Activated T-helper 17 cell treated with anti-CD3 and anti-CD28 coated beads, Interleukin-2, amount 50 U/mL, for 72 hours (primary cell): ENCODE results near the gene RELL2. TPM values are rescaled to one million over a fixed set of nuclear protein-coding genes. Genes with fewer than 3 reads are reported as not detected.
A peak's percentile ranks its signal among the peaks of the same experiment; 100 is the strongest.

Experiments
- ATAC-seq: fragments of 150-1000 bp; cut with Tn5 transposase; replicated peaks from 2 replicates; pipeline ENCODE4 v1.10.0; 2021; ENCODE audit warnings: mild to moderate bottlenecking, moderate library complexity
- H3K27ac Mint-ChIP-seq: one replicate; pipeline ENCODE4 v1.8.0; 2022; ENCODE audit warnings: mixed read lengths
- H3K27me3 Mint-ChIP-seq: one replicate; pipeline ENCODE4 v1.8.0; 2022; ENCODE audit warnings: mixed read lengths
- H3K36me3 Mint-ChIP-seq: one replicate; pipeline ENCODE4 v1.8.0; 2022; ENCODE audit warnings: low read depth, mild to moderate bottlenecking, mixed read lengths
- H3K4me1 Mint-ChIP-seq: one replicate; pipeline ENCODE4 v1.8.0; 2022; ENCODE audit warnings: mixed read lengths
- H3K4me3 Mint-ChIP-seq: one replicate; pipeline ENCODE4 v1.8.0; 2022; ENCODE audit warnings: mild to moderate bottlenecking, mixed read lengths
- H3K9me3 Mint-ChIP-seq: one replicate; pipeline ENCODE4 v1.8.0; 2022; ENCODE audit warnings: mixed read lengths
- total RNA-seq, 2 donors: library from RNA; stranded (reverse); gene quantifications; one replicate each; pipeline ENCODE4 v1.2.3, GENCODE V29; 2022

RELL2 gene
- total RNA-seq, 2 donors from 2014 or later, result 16.5 to 29.9 TPM

DNA sequence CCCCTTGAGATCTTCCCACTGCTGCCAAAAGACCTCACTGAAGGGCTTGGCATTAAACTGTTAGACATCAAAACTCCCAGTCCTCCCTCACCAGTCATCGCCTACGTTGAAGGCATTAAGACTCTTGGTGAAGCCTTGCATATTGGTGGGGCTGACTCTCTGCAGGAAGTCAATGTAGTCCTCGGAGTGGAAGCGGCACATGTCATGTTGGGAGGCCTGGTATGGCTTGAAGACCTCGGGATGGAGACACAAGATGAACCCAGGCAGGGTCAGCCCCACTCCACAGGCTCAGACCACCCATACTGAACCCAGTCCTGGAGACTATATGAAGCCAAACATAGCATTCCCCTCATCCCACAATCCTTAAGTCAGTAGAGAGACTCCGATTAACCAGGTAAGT, 2.1 kb upstream of the RELL2 start:
- Mint-ChIP-seq H3K4me3 (peak overlapping the region; percentile 92), H3K27ac (peak overlapping the region; percentile 87), H3K27me3 (no peaks in the 10 kb centered on the region), H3K9me3 (no peaks in the 10 kb centered on the region), H3K36me3 (peaks cover 79% of the 10 kb centered on the region), H3K4me1 (peaks cover 37% of the 10 kb centered on the region)
- no peak for ATAC-seq

DNA sequence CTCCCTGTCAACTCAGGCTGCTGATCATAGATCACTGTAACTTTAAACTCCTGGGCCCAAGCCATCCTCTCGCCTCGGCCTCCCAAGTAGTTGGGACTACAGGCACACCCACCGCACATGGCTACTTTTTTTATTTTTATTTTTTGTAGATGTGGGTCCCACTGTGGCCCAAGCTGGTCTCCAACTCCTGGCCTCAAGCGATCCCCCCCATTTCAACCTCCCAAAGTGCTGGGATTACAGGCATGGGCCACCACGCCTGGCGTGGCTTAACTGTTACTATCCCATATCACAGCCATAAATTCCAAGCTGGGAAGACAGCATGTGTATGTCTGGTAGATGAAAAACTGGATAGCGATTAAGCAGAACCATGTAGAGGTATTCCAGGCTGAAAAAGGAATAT, 1.2 kb upstream of the RELL2 start:
- peaks cover 37% of the 10 kb centered on the region for H3K4me1 Mint-ChIP-seq
- peak overlapping the region; percentile 92 for H3K4me3 Mint-ChIP-seq
- ATAC-seq, result no peak
- no peaks in the 10 kb centered on the region for H3K9me3 Mint-ChIP-seq
- peak overlapping the region; percentile 87 for H3K27ac Mint-ChIP-seq
- H3K36me3 Mint-ChIP-seq, result peaks cover 74% of the 10 kb centered on the region
- no peaks in the 10 kb centered on the region for H3K27me3 Mint-ChIP-seq

DNA sequence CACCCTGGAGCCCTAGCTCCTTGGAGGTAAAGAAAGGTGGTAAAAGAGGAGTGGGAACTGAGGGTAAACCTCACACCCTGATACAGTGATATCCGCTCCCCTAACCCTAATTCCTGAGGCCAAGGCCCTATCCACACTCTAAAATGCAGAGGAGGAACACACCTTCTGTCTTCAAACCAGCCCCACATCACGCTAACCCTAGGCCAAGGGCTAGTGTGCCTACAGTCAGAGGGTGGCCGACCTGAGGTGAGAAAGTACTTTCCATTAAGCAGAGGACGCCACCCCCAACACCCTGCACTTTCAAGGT, 738 bp upstream of the RELL2 start:
- H3K4me3 Mint-ChIP-seq, result peak overlapping the region; percentile 92
- H3K9me3 Mint-ChIP-seq, result no peaks in the 10 kb centered on the region
- H3K4me1 Mint-ChIP-seq, result peaks cover 40% of the 10 kb centered on the region
- ATAC-seq, result no peak
- peak overlapping the region; percentile 87 for H3K27ac Mint-ChIP-seq
- H3K36me3 Mint-ChIP-seq, result peaks cover 74% of the 10 kb centered on the region
- H3K27me3 Mint-ChIP-seq, result no peaks in the 10 kb centered on the region

DNA sequence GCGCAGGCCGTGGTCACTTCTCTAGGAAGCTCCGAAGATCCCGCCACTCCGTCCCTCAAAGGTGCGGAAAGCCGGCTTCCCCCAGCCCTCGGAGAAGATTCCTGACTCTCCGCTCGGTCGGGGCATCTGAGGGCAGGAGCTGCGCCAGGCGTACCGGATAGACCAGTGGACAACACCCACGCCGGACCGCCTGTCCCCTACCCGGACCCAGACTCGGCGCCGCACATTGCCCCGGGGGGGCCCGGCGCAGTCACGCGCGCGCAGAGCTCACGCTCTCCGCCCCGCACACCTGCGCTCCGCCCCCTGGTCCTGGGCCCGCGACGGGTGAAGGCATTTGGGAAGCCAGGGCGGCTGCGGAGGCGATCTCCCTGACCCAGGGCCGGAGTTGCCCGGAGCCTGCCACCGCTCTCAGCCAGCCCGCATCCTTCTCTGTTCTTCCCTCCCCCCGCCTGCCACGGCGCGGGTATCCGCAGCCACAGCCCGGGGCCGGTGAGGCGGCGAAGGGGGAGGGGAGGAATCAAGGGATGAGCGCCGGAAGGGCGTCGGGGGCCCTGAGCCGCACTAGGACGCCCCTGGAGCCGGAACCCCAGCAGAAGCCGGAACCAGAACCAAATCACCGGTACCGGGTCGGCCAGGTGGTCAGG, 448 bp downstream of the RELL2 start:
- H3K4me3 Mint-ChIP-seq, result peak overlapping the region; percentile 92
- H3K9me3 Mint-ChIP-seq, result no peaks in the 10 kb centered on the region
- H3K27ac Mint-ChIP-seq, result peak overlapping the region; percentile 87
- ATAC-seq, result peak; percentile 44
- no peaks in the 10 kb centered on the region for H3K27me3 Mint-ChIP-seq
- peaks cover 75% of the 10 kb centered on the region for H3K36me3 Mint-ChIP-seq
- H3K4me1 Mint-ChIP-seq, result peaks cover 51% of the 10 kb centered on the region

DNA sequence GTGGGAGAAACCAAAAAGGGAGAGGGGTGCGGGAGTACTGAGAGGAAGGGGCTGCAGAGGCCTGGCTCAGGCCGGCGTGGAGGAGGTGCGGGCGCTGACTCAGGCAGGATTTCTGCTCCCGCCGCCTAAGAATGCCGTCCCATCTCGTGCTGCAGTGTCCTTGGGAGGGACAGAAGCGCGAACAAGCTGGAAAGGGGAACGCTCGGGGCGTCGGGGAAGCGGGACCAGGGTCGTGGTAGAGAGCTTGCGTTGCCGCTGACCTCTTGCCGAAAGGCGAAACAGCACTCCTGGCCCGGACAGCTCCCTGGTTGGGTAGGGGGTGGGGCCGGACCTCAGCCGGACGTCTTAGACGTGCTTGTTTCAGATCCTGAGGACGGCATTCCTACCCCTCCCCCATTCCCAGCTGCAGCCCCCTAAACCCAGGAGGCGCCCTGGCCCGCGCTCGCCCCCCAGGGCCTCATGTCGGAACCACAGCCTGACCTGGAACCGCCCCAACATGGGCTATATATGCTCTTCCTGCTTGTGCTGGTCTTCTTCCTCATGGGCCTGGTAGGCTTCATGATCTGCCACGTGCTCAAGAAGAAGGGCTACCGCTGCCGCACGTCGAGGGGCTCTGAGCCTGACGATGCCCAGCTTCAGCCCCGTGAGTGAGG, 1.1 kb downstream of the RELL2 start:
- peaks cover 48% of the 10 kb centered on the region for H3K4me1 Mint-ChIP-seq
- peak overlapping the region; percentile 84 for H3K27ac Mint-ChIP-seq
- H3K9me3 Mint-ChIP-seq, result no peaks in the 10 kb centered on the region
- ATAC-seq, result peak; percentile 13
- peaks cover 74% of the 10 kb centered on the region for H3K36me3 Mint-ChIP-seq
- H3K4me3 Mint-ChIP-seq, result peak overlapping the region; percentile 92
- no peaks in the 10 kb centered on the region for H3K27me3 Mint-ChIP-seq

DNA sequence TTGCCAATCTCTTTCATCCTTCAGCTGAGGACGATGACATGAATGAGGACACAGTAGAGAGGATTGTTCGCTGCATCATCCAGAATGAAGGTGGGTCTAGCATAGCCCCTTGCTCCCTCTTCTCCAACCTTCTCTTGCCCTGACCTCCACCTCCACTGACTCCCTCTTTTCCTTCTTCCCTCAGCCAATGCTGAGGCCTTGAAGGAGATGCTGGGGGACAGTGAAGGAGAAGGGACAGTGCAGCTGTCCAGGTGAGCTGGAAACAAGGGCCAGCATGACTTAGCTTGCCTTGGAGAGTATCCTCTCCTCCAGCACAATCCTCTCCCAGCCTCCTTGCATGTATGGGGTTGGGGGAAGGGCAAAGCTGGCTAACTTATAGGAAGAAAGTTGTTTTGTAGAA, 2.0 kb downstream of the RELL2 start:
- ATAC-seq, result no peak
- H3K36me3 Mint-ChIP-seq, result peaks cover 70% of the 10 kb centered on the region
- H3K4me1 Mint-ChIP-seq, result peaks cover 48% of the 10 kb centered on the region
- peak overlapping the region; percentile 92 for H3K4me3 Mint-ChIP-seq
- H3K9me3 Mint-ChIP-seq, result no peaks in the 10 kb centered on the region
- no peaks in the 10 kb centered on the region for H3K27me3 Mint-ChIP-seq
- H3K27ac Mint-ChIP-seq, result peak overlapping the region; percentile 84

DNA sequence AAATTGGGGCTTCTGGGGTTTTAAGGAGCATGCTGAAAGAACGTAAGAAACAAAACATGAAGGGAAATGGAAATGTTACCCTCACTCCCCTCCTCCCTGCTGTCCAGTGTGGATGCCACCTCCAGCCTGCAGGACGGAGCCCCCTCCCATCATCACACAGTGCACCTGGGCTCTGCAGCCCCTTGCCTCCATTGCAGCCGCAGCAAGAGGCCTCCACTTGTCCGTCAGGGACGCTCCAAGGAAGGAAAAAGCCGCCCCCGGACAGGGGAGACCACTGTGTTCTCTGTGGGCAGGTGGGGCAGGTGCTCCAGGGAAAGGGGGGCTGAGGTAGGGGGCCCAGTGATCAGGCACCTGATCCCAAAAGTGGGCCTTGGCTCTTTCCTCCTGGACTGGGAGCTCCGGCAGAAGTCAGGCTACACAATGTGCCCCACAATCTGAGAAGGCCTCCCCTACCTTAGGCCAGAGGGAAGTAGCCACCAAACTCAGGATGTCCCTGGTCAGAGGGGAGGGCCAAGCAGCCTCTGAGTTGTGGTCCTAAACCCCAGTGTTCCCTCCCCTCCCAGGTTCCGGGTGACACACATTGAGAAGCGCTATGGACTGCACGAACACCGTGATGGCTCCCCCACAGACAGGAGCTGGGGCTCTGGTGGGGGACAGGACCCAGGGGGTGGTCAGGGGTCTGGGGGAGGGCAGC, 2.7 kb downstream of the RELL2 start:
- Mint-ChIP-seq H3K27me3 (no peaks in the 10 kb centered on the region), H3K27ac (no peak overlapping the region), H3K36me3 (peaks cover 70% of the 10 kb centered on the region), H3K9me3 (no peaks in the 10 kb centered on the region), H3K4me3 (peak overlapping the region; percentile 92), H3K4me1 (peaks cover 41% of the 10 kb centered on the region)
- no peak for ATAC-seq

DNA sequence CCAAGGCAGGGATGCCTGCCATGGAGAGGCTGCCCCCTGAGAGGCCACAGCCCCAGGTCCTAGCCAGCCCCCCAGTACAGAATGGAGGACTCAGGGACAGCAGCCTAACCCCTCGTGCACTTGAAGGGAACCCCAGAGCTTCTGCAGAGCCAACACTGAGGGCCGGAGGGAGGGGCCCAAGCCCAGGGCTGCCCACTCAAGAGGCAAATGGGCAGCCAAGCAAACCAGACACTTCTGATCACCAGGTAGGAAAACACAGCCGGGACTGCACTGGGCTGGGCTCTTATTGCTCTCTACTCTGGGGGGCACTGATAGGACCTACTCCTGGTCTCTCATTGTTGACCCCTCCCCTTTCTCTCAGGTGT, 3.2 kb downstream of the RELL2 start:
- H3K27ac Mint-ChIP-seq, result no peak overlapping the region
- H3K9me3 Mint-ChIP-seq, result no peaks in the 10 kb centered on the region
- H3K36me3 Mint-ChIP-seq, result peaks cover 70% of the 10 kb centered on the region
- H3K4me3 Mint-ChIP-seq, result no peak overlapping the region
- no peak for ATAC-seq
- H3K4me1 Mint-ChIP-seq, result peaks cover 39% of the 10 kb centered on the region
- H3K27me3 Mint-ChIP-seq, result no peaks in the 10 kb centered on the region

DNA sequence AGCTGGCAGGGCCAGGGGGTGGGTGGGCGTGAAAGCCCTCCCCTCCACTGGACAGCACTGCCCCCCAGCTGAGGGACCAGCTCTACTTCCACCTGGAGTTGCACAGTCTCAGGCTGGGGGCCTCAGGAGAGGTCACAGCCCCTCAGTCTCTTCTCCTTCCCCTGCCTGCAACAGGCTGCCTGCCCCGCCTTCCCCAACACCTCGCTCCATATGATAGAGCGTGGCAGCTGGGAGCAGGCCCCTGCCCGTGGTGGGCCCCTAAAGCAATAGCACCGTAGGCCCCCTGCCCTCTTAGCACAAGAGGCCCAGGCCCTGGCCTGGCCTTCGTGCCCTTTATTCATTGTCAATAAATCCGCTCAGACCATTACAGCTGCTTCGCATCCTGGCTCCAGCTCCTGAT, 3.9 kb downstream of the RELL2 start:
- H3K4me3 Mint-ChIP-seq, result peak overlapping the region; percentile 13
- peaks cover 67% of the 10 kb centered on the region for H3K36me3 Mint-ChIP-seq
- ATAC-seq, result no peak
- H3K27me3 Mint-ChIP-seq, result no peaks in the 10 kb centered on the region
- H3K9me3 Mint-ChIP-seq, result no peaks in the 10 kb centered on the region
- H3K4me1 Mint-ChIP-seq, result peaks cover 35% of the 10 kb centered on the region
- peak overlapping the region; percentile 67 for H3K27ac Mint-ChIP-seq

DNA sequence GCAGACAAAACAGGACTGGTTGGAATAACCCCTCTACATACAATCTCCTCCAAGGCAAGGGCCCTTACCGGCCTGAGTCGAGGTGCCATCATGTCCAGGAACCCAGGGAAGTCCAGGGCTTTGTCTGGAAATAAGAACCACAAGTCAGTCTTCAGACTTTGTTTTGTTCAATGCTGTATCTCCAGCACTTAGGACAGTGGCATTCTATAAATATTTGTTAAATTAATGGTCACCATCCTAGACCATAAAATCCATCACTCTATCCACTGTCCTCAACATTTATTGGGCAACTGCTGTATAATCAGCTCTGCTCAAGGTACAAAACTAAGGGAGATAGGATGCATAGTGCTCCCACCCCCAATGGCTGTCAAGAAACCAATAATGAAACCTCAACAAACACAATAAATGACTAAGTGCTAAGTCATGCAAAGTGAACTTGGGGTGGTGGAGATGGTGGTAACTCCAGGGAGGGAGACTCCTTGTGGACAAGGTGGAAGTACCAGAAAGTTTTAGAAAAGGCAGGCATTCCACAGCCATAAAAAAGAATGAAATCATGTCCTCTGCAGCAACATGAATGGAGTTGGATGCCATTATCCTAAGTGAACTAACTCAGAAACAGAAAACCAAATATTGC, 5.0 kb downstream of the RELL2 start:
- peaks cover 31% of the 10 kb centered on the region for H3K4me1 Mint-ChIP-seq
- H3K27ac Mint-ChIP-seq, result peak overlapping the region; percentile 67
- peak; percentile 75 for ATAC-seq

DNA sequence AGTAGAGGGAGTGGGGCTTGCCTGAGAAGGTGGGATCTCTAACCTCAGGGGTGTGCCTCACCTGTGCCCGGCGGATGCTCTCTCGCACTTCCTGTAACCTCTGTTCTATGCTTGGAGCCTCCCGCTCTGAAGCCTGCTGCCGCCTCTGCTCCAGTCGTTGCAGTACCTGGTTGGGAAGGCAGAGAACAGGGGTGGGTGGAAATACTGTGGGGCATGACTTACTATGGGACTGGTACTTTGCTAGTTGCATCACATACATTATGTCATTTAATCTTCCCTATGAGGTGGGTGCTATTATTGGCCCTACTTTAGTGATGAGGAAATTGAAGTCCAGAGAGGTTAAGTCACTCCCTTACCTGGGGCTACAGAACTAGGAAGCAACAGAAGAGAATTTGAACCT, 9.2 kb downstream of the RELL2 start:
- Mint-ChIP-seq H3K27me3 (no peaks in the 10 kb centered on the region), H3K4me1 (peaks cover 28% of the 10 kb centered on the region), H3K9me3 (no peaks in the 10 kb centered on the region), H3K27ac (peak overlapping the region; percentile 4), H3K4me3 (no peak overlapping the region), H3K36me3 (peaks cover 64% of the 10 kb centered on the region)
- no peak for ATAC-seq

More for the DNA sequence above, 5.0 kb downstream of the RELL2 start:
- H3K9me3 Mint-ChIP-seq, result no peaks in the 10 kb centered on the region
- H3K4me3 Mint-ChIP-seq, result no peak overlapping the region
- H3K36me3 Mint-ChIP-seq, result peaks cover 70% of the 10 kb centered on the region
- H3K27me3 Mint-ChIP-seq, result no peaks in the 10 kb centered on the region

DNA sequence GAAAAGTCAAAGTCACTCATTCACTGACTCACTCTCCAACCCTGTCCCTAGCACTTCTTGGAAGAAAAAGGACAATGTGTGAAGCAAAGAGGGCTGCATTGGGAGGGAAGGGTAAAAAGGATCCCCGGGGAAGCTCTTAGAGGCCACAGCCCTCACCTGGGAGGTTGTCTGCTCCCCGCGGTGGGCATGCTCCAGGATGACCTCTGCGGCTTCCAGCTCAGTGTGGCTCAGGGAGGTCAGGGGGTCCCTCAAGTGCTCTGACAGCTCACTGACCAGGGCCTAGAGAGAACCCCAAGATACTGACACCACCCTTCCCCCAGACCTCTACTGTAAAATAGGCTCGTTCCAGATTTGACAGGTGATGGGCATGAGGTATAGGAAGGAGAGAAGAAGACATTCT, 10.4 kb downstream of the RELL2 start:
- no peak for ATAC-seq
- no peaks in the 10 kb centered on the region for H3K27me3 Mint-ChIP-seq
- H3K9me3 Mint-ChIP-seq, result no peaks in the 10 kb centered on the region
- peak overlapping the region; percentile 4 for H3K27ac Mint-ChIP-seq
- H3K4me3 Mint-ChIP-seq, result no peak overlapping the region
- peaks cover 52% of the 10 kb centered on the region for H3K36me3 Mint-ChIP-seq
- H3K4me1 Mint-ChIP-seq, result peaks cover 22% of the 10 kb centered on the region

DNA sequence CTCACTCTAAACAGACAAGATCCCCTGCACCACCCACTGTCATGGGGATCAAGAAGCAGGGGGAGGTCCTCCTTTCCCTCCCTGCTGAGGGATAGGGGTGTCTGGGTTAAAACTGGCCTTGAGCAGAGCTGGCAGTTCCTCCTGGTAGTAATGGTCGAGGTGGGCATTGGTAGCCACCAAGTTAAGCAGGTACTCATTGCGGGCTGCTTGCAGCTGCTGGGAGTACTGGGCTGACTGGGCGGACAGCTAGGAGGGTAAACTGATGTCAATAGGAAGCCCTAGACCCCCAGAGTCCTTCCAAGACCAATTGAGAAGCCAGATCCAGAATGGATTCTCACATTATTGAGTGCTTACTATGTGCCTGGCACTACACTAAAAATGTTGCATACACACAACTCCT, 11.1 kb downstream of the RELL2 start:
- Mint-ChIP-seq H3K9me3 (no peaks in the 10 kb centered on the region), H3K4me3 (no peak overlapping the region), H3K4me1 (peaks cover 25% of the 10 kb centered on the region), H3K27ac (peak overlapping the region; percentile 23), H3K36me3 (peaks cover 47% of the 10 kb centered on the region), H3K27me3 (no peaks in the 10 kb centered on the region)
- no peak for ATAC-seq

DNA sequence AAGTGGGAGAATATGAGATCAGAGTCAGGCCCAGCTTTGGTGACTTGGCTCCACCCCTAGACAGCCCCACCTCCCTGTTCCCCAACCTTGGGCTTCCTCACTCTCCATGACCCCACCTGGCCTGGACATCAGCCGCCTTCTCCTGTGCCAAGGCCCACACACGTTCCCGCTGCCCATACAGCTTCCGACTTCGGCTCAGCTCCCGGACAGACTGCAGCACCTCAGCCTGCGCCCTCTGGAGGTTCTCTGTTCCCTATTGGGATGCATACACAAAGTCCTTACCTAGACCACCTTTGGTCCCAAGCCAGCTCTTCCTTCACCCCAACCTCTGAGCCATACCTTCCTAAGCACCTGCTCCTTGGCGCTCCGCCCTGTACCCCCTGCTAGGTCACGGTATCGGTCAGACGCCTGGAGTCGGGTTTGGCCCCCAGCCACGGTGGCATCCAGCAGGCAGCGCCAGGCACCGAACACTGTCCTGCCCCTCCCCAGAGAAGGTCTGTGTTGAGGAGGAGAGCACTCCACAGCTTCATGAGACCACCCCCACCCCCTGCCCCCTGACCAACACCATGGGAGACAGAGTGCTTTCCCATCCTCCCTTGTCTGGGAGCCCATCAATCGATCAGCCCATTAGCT, 12.4 kb downstream of the RELL2 start:
- Mint-ChIP-seq H3K4me1 (peaks cover 25% of the 10 kb centered on the region), H3K4me3 (no peak overlapping the region), H3K27me3 (no peaks in the 10 kb centered on the region), H3K36me3 (peaks cover 38% of the 10 kb centered on the region), H3K9me3 (no peaks in the 10 kb centered on the region), H3K27ac (peak overlapping the region; percentile 92)
- no peak for ATAC-seq
